Dermis lymphatic vessel endothelial cell (primary cell): ENCODE results near the gene ZNF302. TPM values are rescaled to one million over a fixed set of nuclear protein-coding genes. Genes with fewer than 3 reads are reported as not detected.

Source experiments
- total RNA-seq: library from RNA; depleted of rRNA; stranded (reverse); fragments of >200 nt; gene quantifications from 2 replicates; pipeline ENCODE4 v1.2.1, GENCODE V29; 2014

ZNF302 gene
- total RNA-seq, result 12.6 and 18.3 TPM in 2 replicates

GRCh38 chr19:34677386-34678084, at the start of gene ZNF302:
Gene ZNF302, plus strand, starts transcription at chr19:34677678. Its CDS starts 1,127 bp downstream, at chr19:34678805.

GRCh38 chr19:34676697-34677385, 637 bp upstream of the ZNF302 start, which contains the start of gene SCGB2B2:
Gene SCGB2B2, minus strand, starts transcription at chr19:34677159. Its CDS starts 82,596 bp downstream, at chr19:34594563.

DNA sequence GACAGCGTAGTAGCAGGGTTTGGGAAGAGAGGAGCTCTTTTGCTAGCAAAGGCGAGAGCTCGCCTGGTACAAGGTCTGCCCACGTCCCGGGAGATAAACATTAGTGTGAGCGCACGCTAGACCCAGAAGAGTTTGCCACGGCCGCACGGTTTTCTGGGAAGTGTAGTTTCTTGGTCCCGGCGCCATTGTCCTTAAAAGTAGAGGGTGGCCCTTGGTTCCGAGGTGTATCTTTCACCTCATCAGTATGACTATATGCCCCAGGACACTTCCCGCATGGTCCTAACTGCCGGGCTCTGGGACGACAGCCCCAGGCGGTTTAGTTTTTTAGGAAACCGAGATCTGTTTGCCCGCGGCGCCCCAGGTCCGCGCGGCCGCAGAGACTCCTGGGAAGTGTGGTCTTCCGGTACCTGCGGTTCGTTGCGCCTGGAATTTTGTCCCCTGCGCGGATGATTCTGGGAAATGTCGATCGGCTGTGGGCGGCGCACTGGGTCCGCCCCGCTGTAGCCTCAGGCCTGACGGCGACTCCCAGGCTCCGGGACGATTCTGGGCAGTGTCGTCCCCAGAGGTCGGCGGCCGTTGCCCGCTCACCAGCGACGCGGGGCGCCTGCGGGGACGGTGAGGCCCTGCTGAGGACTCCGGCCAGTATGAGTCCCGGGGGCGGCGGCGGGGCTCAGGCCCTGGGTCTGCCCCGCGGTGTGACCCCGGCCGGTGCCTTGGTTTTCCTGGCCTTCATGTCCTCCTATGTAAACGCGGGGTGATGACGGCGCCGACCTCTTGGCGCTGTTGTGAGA, 56.5 kb downstream of the ZNF302 start, which contains the start of gene ZNF181:
TSS of gene ZNF181 (plus strand) at position 498 of the 791 bp plus-strand sequence. CDS start 795 bp downstream, outside the sequence.

Other genes with a start within 250 kb of the ZNF302 start
- 135 and 166 TPM in 2 replicates for gene UBA2, start 249.3 kb upstream of the ZNF302 start, total RNA-seq
- gene WTIP, start 195.9 kb upstream of the ZNF302 start, total RNA-seq, result 31.7 and 41.2 TPM in 2 replicates
- gene SCGB2B2, start 519 bp upstream of the ZNF302 start, total RNA-seq, result under 0.01 TPM in 1 of 2 replicates, not detected in the other
- gene ZNF181, start 56.6 kb downstream of the ZNF302 start, total RNA-seq, result 19.0 and 23.4 TPM in 2 replicates
- 4.8 and 5.7 TPM in 2 replicates for gene ZNF599, start 95.5 kb downstream of the ZNF302 start, total RNA-seq
- 5.6 and 9.0 TPM in 2 replicates for gene ZNF30, start 249.2 kb downstream of the ZNF302 start, total RNA-seq